H9 (cell line): ENCODE results near the gene PLXNB3. TPM values are rescaled to one million over a fixed set of nuclear protein-coding genes. Genes with fewer than 3 reads are reported as not detected.

Experiments used
- DNase-seq: peaks from one replicate; pipeline ENCODE4 v3.0.0-alpha.2; 2017
- H2AFZ ChIP-seq: one replicate; pipeline ENCODE4 v1.6.1; 2013; ENCODE audit warnings: mild to moderate bottlenecking, low read length, control low read depth, moderate library complexity
- H2AK5ac ChIP-seq: 2 replicates; pipeline ENCODE4 v1.6.1; 2013; ENCODE audit warnings: low read length, control low read depth, mixed read lengths; ENCODE audit not compliant: insufficient read length
- H2BK120ac ChIP-seq: one replicate; pipeline ENCODE4 v1.6.1; 2013; ENCODE audit warnings: low read depth, mild to moderate bottlenecking, low read length, control low read depth, inconsistent platforms; ENCODE audit not compliant: poor library complexity, severe bottlenecking
- H2BK12ac ChIP-seq: 2 replicates; pipeline ENCODE4 v1.6.1; 2013; ENCODE audit warnings: low read length, control low read depth, mixed read lengths, low read depth; ENCODE audit not compliant: insufficient read length
- H2BK15ac ChIP-seq: 2 replicates; pipeline ENCODE4 v1.6.1; 2013; ENCODE audit warnings: low read depth, low read length, control low read depth
- H2BK20ac ChIP-seq: one replicate; pipeline ENCODE4 v1.6.1; 2013; ENCODE audit warnings: low read depth, mild to moderate bottlenecking, low read length, control low read depth, inconsistent platforms; ENCODE audit not compliant: poor library complexity, severe bottlenecking
- H2BK5ac ChIP-seq: 2 replicates; pipeline ENCODE4 v1.6.1; 2013; ENCODE audit warnings: low read length, control low read depth, mixed read lengths; ENCODE audit not compliant: insufficient read length
- H3K14ac ChIP-seq: 2 replicates; pipeline ENCODE4 v1.6.1; 2013; ENCODE audit warnings: low read length, control low read depth; ENCODE audit not compliant: insufficient read depth
- H3K18ac ChIP-seq: 2 replicates; pipeline ENCODE4 v1.6.1; 2013; ENCODE audit warnings: low read depth, mild to moderate bottlenecking, mixed read lengths, low read length, control low read depth; ENCODE audit not compliant: insufficient read length
- H3K23ac ChIP-seq: 2 replicates; pipeline ENCODE4 v1.6.1; 2013; ENCODE audit warnings: low read length, control low read depth, mixed read lengths, low read depth; ENCODE audit not compliant: insufficient read length
- H3K23me2 ChIP-seq: 2 replicates; pipeline ENCODE4 v1.6.1; 2013; ENCODE audit warnings: low read depth, mild to moderate bottlenecking, mixed read lengths, low read length, control low read depth; ENCODE audit not compliant: insufficient read length, poor library complexity, severe bottlenecking
- H3K27ac ChIP-seq: 2 replicates; pipeline ENCODE4 v1.5.1; 2013; ENCODE audit warnings: low read length, control low read depth, mixed read lengths, low read depth; ENCODE audit not compliant: insufficient read length
- H3K27me3 ChIP-seq: 2 replicates; pipeline ENCODE4 v1.6.1; 2013; ENCODE audit warnings: low read length, control low read depth, inconsistent platforms; ENCODE audit not compliant: insufficient read depth
- H3K4ac ChIP-seq: 2 replicates; pipeline ENCODE4 v1.6.1; 2013; ENCODE audit warnings: low read depth, mild to moderate bottlenecking, control low read depth, inconsistent platforms, low read length, moderate library complexity
- H3K4me1 ChIP-seq: 2 replicates; pipeline ENCODE4 v1.6.1; 2013; ENCODE audit warnings: low read length, control low read depth, inconsistent platforms; ENCODE audit not compliant: insufficient read depth
- H3K4me2 ChIP-seq: 2 replicates; pipeline ENCODE4 v1.6.1; 2013; ENCODE audit warnings: low read length, control low read depth, mixed read lengths; ENCODE audit not compliant: insufficient read length, insufficient read depth
- H3K56ac ChIP-seq: 2 replicates; pipeline ENCODE4 v1.6.1; 2013; ENCODE audit warnings: low read depth, mild to moderate bottlenecking, mixed read lengths, low read length, control low read depth; ENCODE audit not compliant: insufficient read length
- H3K79me1 ChIP-seq: 2 replicates; pipeline ENCODE4 v1.6.1; 2013; ENCODE audit warnings: low read depth, mild to moderate bottlenecking, moderate library complexity, low read length, control low read depth, inconsistent platforms; ENCODE audit not compliant: insufficient read depth, poor library complexity, severe bottlenecking
- H3K79me2 ChIP-seq: 2 replicates; pipeline ENCODE4 v1.6.1; 2013; ENCODE audit warnings: low read length, control low read depth, inconsistent platforms; ENCODE audit not compliant: insufficient read depth
- H3K9ac ChIP-seq: 2 replicates; pipeline ENCODE4 v1.6.1; 2013; ENCODE audit warnings: low read length, control low read depth, mixed read lengths; ENCODE audit not compliant: insufficient read length; ENCODE audit errors: extremely low read depth
- H3K9me3 ChIP-seq: one replicate; pipeline ENCODE4 v1.6.1; 2013; ENCODE audit warnings: low read depth, low read length, inconsistent platforms; ENCODE audit not compliant: control insufficient read depth
- H3T11ph ChIP-seq: one replicate; pipeline ENCODE4 v1.6.1; 2013; ENCODE audit warnings: mild to moderate bottlenecking, low read length, control low read depth, inconsistent platforms
- H4K20me1 ChIP-seq: one replicate; pipeline ENCODE4 v1.6.1; 2013; ENCODE audit not compliant: control insufficient read depth, insufficient read length, insufficient read depth
- H4K5ac ChIP-seq: 2 replicates; pipeline ENCODE4 v1.6.1; 2013; ENCODE audit warnings: low read depth, mild to moderate bottlenecking, mixed read lengths, low read length, control low read depth; ENCODE audit not compliant: insufficient read length
- H4K8ac ChIP-seq: replicated peaks from 2 replicates; pipeline ENCODE4 v1.6.1; 2013; ENCODE audit warnings: low read length, control low read depth, mixed read lengths, low read depth; ENCODE audit not compliant: insufficient read length
- H4K91ac ChIP-seq: 2 replicates; pipeline ENCODE4 v1.6.1; 2013; ENCODE audit warnings: low read depth, mild to moderate bottlenecking, moderate library complexity, mixed read lengths, low read length, control low read depth; ENCODE audit not compliant: insufficient read length
- H3K27ac Mint-ChIP-seq, 3 experiments: 2 replicates in 2 of 3; 3 replicates in 1 of 3; pipeline ENCODE4 v1.8.0; 2020 to 2021; ENCODE audit warnings: mixed read lengths in 3 of 3, mild to moderate bottlenecking in 1 of 3, moderate library complexity in 1 of 3
- H3K27me3 Mint-ChIP-seq: 2 replicates; pipeline ENCODE4 v1.8.0; 2021; ENCODE audit warnings: low read depth, mild to moderate bottlenecking, moderate library complexity, mixed read lengths
- H3K36me3 Mint-ChIP-seq, 3 experiments: 2 replicates in 2 of 3; 3 replicates in 1 of 3; pipeline ENCODE4 v1.8.0; 2020 to 2021; ENCODE audit warnings: low read depth in 3 of 3, mixed read lengths in 3 of 3; ENCODE audit not compliant: insufficient read depth in 1 of 3
- H3K4me1 Mint-ChIP-seq, 2 experiments: 2 replicates each; pipeline ENCODE4 v1.8.0; 2020; ENCODE audit warnings: mixed read lengths in 2 of 2
- H3K4me3 Mint-ChIP-seq, 2 experiments: 2 replicates in 1 of 2; 3 replicates in 1 of 2; pipeline ENCODE4 v1.8.0; 2020 to 2021; ENCODE audit warnings: mild to moderate bottlenecking in 2 of 2, mixed read lengths in 2 of 2, moderate library complexity in 1 of 2
- H3K9me3 Mint-ChIP-seq, 2 experiments: 2 replicates in 1 of 2; 3 replicates in 1 of 2; pipeline ENCODE4 v1.8.0; 2020; ENCODE audit warnings: mild to moderate bottlenecking in 2 of 2, mixed read lengths in 2 of 2, moderate library complexity in 1 of 2
- CTCF ChIP-seq: fragments of 200-600 bp; sonication (generic); conservative IDR thresholded peaks from 3 replicates; pipeline ENCODE4 v1.8.0; 2021; ENCODE audit warnings: antibody characterized with exemption, mild to moderate bottlenecking
- WGBS: extraction: QIAGEN DNeasy Blood & Tissue Kit; methylation state at CpG from one replicate; pipeline ENCODE4 v1.1.7; 2013; ENCODE audit warnings: missing lambda C conversion rate, low lambda C conversion rate, mixed read lengths; ENCODE audit not compliant: insufficient read length; ENCODE audit errors: extremely low coverage; 5-methylcytosine and 5-hydroxymethylcytosine counted together
- total RNA-seq: library from RNA; stranded (reverse); gene quantifications from 2 replicates; pipeline ENCODE4 v1.2.1, GENCODE V29; 2021

PLXNB3 gene
- total RNA-seq, 1 experiment from 2014 or later, result 1.9 TPM

GRCh38 chrX:153786669-153787068 lies 22.6 kb downstream of the PLXNB3 start:
- no peak for TF ChIP-seq CTCF
- Histone ChIP-seq H3K9ac (no peak overlapping the region), H3K18ac (no peak overlapping the region), H3K9me3 (peaks cover 21% of the 10 kb centered on the region), H3K56ac (no peak overlapping the region), H3K4me2 (no peak overlapping the region), H3K23me2 (no peaks in the 10 kb centered on the region), H4K8ac (no peak overlapping the region), H3K79me1 (no peaks in the 10 kb centered on the region), H2BK15ac (no peak overlapping the region), H3K27me3 (no peaks in the 10 kb centered on the region), H2AFZ (no peak overlapping the region), H3T11ph (no peak overlapping the region), H3K23ac (no peak overlapping the region), H2BK12ac (no peak overlapping the region), H3K79me2 (no peaks in the 10 kb centered on the region), H2AK5ac (no peak overlapping the region), H3K14ac (no peak overlapping the region), H2BK5ac (no peak overlapping the region), H4K91ac (no peak overlapping the region), H4K20me1 (no peaks in the 10 kb centered on the region), H3K27ac (no peak overlapping the region), H2BK120ac (no peak overlapping the region), H3K4ac (no peak overlapping the region), H2BK20ac (no peak overlapping the region), H3K4me1 (no peaks in the 10 kb centered on the region), H4K5ac (no peak overlapping the region)
- no peaks in the 10 kb centered on the region for H3K27me3 Mint-ChIP-seq
- H3K4me1 Mint-ChIP-seq, result no peaks in the 10 kb centered on the region
- H3K36me3 Mint-ChIP-seq, result peaks cover 17 to 48% (median 29%) of the 10 kb centered on the region in 3 experiments
- no peak for DNase-seq
- no peak overlapping the region for H3K4me3 Mint-ChIP-seq
- WGBS, result no CpG with 5 or more reads among the region's 15 CpGs
- no peak overlapping the region for H3K27ac Mint-ChIP-seq
- H3K9me3 Mint-ChIP-seq, result peaks cover 50 to 71% of the 10 kb centered on the region in 2 experiments
